ENCODE measurements around the gene DBNDD2.

The DBNDD2 gene

DNA sequence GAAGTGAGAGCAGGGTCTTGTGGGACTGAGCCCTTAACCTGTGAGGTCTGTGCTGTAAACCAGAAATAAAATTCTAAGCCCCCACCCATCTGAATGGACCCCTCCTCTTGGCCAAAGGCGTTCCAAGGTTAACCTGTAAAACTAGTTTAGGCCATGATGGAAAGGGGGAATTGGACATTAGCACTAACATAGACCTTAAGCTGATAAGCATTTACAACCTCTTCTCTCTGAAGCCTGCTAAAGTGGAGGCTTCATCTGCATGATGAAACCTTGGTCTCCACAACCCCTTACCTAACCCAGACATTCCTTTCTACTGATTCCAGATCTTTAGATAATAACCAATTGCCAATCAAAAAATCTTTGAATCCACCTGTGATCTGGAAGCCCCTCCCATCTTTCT, 33.7 kb downstream of the DBNDD2 start:
- intact Hi-C loops (cut with DNase I): no loop called here
- DNase-seq: no peak

GRCh38 chr20:45444050-45444449, 36.0 kb downstream of the DBNDD2 start:
- no peak for DNase-seq

DNA sequence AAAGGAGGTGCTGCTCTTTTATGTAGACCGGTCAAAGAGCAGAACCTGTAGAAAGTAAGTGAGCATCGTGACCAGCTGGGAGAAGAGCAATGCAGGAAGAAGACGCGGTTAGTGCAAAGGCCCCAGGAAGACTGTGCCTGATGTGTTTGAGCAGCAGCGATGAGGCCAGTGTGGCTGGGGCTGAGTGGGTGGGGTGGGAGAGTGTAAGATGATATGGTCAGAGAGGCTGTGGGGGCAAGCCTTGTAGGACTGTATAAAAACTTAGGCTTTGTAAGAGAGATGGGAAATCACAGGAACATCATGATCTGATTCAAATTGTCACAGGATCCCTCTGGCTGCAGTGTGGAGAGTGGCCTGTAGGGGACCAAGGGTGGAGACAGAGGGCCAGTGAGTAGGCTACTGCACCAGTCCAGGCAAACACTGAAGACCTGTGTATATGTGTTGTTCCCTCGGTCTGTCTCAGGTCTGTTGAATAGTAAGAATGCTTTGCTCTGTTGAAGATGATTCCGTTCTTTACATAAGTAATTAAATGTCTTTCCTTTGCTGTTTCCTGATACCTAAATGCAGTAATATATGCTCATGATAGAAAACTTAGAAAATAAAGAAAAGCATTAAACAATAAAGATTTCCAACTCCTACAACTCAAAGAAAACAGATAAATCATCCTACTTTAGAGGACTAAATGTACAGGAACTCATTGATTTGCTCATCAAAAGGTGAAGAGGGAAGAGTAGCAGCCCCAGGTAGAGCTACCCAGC, 37.9 kb downstream of the DBNDD2 start:
- intact Hi-C loops (cut with DNase I): no loop called here
- peak in 1 of 10 donors; percentile 66 for DNase-seq

More at GRCh38 chr20:45444050-45444449, 36.0 kb downstream of the DBNDD2 start:
- intact Hi-C loops (cut with DNase I): no loop called here

DNA sequence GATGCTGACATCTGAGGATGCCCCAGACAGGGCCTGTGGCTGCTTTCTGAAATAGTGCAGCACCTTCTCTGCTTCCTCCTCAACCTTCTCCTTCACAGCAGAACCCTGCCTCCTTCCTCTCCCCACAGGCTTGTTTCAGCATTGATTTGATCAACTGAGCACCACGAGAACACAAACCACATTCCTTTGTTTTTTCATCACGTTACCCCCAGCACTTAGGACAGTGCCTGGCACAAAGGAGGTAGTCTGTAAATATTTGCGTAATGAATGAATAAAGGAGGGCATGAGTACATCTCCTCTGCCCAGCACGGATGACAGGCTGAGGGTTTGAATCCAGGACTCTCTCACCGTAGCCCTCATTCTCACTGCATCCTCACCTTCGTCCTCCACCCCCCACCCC, 40.2 kb downstream of the DBNDD2 start:
- DNase-seq: no peak
- intact Hi-C loops (cut with DNase I): no loop called here

GRCh38 chr20:45449528-45449927, 41.4 kb downstream of the DBNDD2 start:
- intact Hi-C loops (cut with DNase I): no loop called here
- no peak for DNase-seq

DNA sequence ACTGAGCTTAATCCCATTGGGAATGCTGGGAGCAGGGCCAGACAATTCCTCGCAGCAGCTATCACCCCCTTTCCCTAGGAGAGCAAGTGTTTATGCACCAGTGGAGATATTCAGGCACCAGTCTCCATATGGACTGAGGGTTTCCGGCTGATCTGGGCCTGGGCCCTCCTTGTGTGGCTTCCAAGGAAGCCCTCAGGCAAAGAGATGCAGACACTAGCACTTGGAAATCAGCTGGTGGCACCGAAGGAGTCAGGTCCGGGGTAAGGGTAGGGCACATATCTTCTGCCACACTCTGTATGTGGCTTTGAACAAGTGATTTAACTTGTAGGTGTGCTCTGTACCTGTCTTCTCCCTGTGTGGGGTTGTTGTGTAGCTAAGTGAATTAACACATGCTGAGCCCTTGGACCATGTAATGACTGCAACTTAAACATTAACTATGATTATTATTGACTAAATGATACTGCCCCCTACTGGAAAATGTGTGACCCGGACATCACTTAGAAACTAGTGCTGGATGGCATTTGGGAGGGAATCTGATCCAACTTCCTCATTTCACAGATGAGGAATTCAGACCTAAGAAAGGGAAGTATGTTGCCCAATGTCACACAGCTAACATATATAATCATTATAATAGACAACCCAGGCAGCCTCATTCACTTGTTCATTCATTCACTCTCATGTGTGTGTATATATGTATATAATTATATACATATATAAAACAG, 42.2 kb downstream of the DBNDD2 start:
- DNase-seq: no peak
- intact Hi-C loops (cut with DNase I): no loop called here

GRCh38 chr20:45452238-45452637, 44.1 kb downstream of the DBNDD2 start:
- no peak for DNase-seq
- intact Hi-C loops (cut with DNase I): no loop called here

- no peak for DNase-seq
- intact Hi-C loops (cut with DNase I): no loop called here
Measured at GRCh38 chr20:45452772-45453691, 44.9 kb downstream of the DBNDD2 start.

DNA sequence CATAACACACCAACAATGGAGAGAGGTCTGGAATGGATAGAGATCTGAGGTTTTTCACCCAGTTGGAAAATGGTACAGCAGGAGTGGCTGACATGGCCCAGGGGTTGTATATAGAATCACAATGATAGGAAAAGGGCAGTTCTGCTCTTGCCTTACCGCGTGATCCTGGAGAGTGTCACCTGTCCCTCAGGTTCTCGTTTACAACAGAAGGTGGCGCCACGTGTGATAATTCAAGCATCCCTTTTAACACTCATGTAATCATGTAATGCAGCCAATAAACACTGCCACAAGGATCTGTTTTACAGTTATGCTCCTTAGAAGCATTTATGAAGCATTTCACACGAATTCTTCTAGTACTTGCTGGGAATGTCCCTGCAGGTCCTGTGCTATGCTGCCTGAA, 48.5 kb downstream of the DBNDD2 start:
- intact Hi-C loops (cut with DNase I): no loop called here
- DNase-seq: no peak

DNA sequence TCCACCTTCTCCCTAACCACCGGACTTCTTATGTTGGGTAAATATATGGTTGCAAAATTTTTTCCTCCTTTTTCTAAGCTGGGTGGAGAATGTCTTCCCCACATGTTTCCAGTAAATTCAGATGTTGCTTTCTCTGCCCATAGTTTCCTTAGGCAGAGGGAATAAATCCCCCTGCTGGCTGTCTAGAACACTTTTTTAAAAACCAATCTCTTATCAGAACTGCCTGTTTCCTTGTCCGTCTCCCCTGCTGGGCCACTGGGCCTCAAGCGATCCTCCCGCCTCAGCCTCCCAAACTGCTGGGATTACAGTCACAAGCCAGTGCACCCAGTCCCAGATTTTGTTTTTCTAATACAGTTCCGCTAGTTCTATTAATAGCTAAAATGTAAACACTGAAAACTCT, 51.5 kb downstream of the DBNDD2 start:
- intact Hi-C loops (cut with DNase I): loop anchor here (10.0 kb wide), 1 partner anchor 305 kb away; no protein-coding TSS in a partner anchor

More for the DNA sequence above, 51.5 kb downstream of the DBNDD2 start:
- no peak for DNase-seq
